GM19468 (cell line): Measurements from ENCODE around the gene SERPINB11.
"Not testable (repeated sequence)": the region's sequence is repeated elsewhere in the genome, so short reads cannot be mapped to it uniquely, and the experiment has no call there.

Experiments
- ATAC-seq: cut with Tn5 transposase; IDR thresholded peaks from one replicate; pipeline ENCODE4 v1.9.1; 2021; ENCODE audit warnings: mild to moderate bottlenecking, moderate library complexity, moderate number of reproducible peaks; ENCODE audit not compliant: unreplicated experiment; ENCODE audit errors: extremely low read depth

The SERPINB11 gene

GRCh38 chr18:63725682-63726480 lies 23.1 kb downstream of the SERPINB11 start:
- no peak for ATAC-seq

GRCh38 chr18:63730773-63731172 lies 28.0 kb downstream of the SERPINB11 start:
- no peak for ATAC-seq

- ATAC-seq = no peak
Observed at GRCh38 chr18:63731215-63731614, 28.5 kb downstream of the SERPINB11 start.

- ATAC-seq = no peak
Observed at GRCh38 chr18:63736876-63737275, 34.1 kb downstream of the SERPINB11 start.

GRCh38 chr18:63741769-63742168 lies 39.0 kb downstream of the SERPINB11 start:
- no peak for ATAC-seq

- ATAC-seq = no peak
Observed at GRCh38 chr18:63747006-63747405, 44.2 kb downstream of the SERPINB11 start.

GRCh38 chr18:63749489-63749888 lies 46.7 kb downstream of the SERPINB11 start:
- ATAC-seq = no peak

- no peak for ATAC-seq
Observed at GRCh38 chr18:63752636-63753035, 49.9 kb downstream of the SERPINB11 start.

GRCh38 chr18:63753676-63754075 lies 50.9 kb downstream of the SERPINB11 start:
- ATAC-seq = no peak

- no peak for ATAC-seq
Observed at GRCh38 chr18:63757541-63757940, 54.8 kb downstream of the SERPINB11 start.

GRCh38 chr18:63758615-63759240 lies 56.0 kb downstream of the SERPINB11 start:
- no peak for ATAC-seq

GRCh38 chr18:63759786-63760185 lies 57.0 kb downstream of the SERPINB11 start:
- not testable (repeated sequence) for ATAC-seq

GRCh38 chr18:63762518-63762917 lies 59.8 kb downstream of the SERPINB11 start:
- ATAC-seq = no peak

- ATAC-seq = no peak
Observed at GRCh38 chr18:63763831-63764600, 61.3 kb downstream of the SERPINB11 start.

- no peak for ATAC-seq
Observed at GRCh38 chr18:63765837-63766236, 63.1 kb downstream of the SERPINB11 start.
